Glomerular visceral epithelial cell (primary cell): ENCODE measurements around the gene ESPL1.
A peak's percentile ranks its signal among the peaks of the same experiment; 100 is the strongest.
"Not testable (repeated sequence)": the region's sequence is repeated elsewhere in the genome, so short reads cannot be mapped to it uniquely, and the experiment has no call there.

ENCODE experiments used
- DNase-seq: peaks from one replicate; pipeline ENCODE4 v3.0.0-alpha.2; 2016; ENCODE audit errors: extremely low spot score

The ESPL1 gene

DNA sequence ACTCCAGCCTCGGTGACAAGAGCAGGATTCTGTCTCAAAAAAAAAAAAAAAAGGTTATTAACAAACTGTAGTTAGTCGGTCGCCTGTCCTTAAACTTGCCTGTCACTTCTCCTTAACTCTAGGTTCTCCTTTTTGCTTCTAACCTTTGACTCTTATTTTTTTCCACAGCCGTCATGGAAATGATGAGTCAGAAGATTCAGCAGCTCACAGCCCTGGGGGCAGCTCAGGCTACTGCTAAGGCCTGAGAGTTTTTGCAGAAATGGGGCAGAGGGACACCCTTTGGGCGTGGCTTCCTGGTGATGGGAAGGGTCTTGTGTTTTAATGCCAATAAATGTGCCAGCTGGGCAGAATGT is 31.0 kb downstream of the ESPL1 start:
- DNase-seq: peak; percentile 24

DNA sequence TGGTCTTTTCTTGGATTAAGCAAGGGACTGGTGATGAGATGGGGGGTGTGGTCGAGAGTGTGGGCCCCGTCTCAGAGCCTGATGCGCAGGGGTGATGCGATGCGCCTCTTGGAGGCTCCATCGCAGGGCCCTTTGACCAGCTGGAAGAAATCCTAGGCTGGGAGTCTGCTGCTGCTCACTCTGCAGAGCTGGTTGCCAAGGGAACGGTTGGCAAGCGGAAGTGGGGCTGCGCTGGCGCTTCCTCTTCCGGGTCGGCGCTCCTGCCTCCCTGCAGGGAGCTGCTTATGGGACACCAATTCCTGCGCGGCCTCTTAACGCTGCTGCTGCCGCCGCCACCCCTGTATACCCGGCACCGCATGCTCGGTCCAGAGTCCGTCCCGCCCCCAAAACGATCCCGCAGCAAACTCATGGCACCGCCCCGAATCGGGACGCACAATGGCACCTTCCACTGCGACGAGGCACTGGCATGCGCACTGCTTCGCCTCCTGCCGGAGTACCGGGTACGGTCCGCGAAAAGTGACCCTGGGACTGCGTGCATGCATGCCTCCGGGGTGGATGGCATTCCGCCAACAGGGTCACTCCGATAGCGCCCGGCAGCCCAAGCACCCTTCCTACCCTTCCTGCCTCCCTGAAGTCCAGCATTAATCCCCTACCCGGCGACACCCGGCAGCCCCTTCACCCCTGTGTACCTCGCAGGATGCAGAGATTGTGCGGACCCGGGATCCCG is 31.5 kb downstream of the ESPL1 start, which contains the start of gene MYG1:
Gene MYG1 (plus strand): TSS at position 242 of the 727 bp plus-strand sequence. CDS start 43 bp downstream, at position 285.
- DNase-seq: peak; percentile 88

GRCh38 chr12:53300187-53300586 is 32.1 kb downstream of the ESPL1 start:
- DNase-seq: peak; percentile 15

- no peak for DNase-seq
Observed at GRCh38 chr12:53302903-53303302, 34.8 kb downstream of the ESPL1 start.

GRCh38 chr12:53306826-53307225 is 38.7 kb downstream of the ESPL1 start:
- no peak for DNase-seq

DNA sequence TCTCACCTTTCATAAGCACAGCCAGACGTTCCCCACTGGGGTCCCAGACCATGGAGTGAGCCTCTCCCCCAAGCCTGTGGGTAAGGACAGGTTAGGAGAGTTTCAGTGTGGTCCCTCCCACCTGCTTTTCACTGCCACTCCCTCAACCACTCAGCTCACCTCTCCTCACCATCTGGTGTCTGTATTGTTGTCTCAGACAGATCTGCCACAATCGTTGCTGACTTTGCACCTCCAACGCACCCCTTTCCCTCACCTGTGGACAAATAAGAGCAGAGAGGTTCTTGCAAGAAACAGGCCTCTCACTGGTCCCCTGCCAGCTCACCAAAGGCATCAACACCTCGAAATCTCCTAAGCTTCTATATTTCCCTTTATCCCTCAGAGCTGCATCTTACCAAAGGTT is 40.2 kb downstream of the ESPL1 start:
- no peak for DNase-seq

- no peak for DNase-seq
Observed at GRCh38 chr12:53313996-53314395, 45.9 kb downstream of the ESPL1 start.

GRCh38 chr12:53320352-53321195 is 52.5 kb downstream of the ESPL1 start:
- no peak for DNase-seq

DNA sequence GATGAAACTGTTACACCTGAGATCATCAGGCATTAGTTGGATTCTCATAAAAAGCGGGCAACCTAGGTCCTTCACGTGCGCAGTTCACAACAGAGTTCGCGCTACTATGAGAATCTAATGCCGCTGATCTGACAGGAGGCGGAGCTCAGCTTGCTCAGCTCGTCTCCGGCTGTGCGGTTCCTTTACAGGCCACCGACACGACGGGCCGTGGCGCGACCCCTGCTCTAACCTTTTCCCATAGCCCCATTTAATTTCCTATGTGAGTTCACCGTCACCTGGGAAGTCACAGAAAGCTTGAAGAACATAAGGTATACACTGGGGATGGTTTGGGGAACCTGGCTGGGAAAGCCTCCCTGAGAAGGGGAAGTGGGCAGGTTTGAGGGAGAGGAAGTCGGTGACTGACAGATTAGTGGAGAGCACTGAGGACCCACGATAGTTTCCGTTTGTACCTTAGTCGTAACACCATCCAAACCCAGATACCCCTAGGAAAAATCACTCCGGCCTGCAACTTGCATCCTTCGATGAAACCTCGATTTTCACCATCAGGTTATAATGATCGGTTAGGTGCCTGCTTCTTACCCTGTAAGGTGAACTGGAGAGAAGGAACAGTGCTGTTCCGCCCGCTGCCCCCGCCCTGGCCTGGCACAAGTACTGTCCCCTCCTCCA is 56.1 kb downstream of the ESPL1 start:
- DNase-seq: no peak

- peak; percentile 90 for DNase-seq
Observed at GRCh38 chr12:53324779-53325510, 56.8 kb downstream of the ESPL1 start.

GRCh38 chr12:53325511-53326061 is 57.5 kb downstream of the ESPL1 start:
- DNase-seq: no peak

- DNase-seq: no peak
Observed at GRCh38 chr12:53326460-53327185, 58.5 kb downstream of the ESPL1 start.

DNA sequence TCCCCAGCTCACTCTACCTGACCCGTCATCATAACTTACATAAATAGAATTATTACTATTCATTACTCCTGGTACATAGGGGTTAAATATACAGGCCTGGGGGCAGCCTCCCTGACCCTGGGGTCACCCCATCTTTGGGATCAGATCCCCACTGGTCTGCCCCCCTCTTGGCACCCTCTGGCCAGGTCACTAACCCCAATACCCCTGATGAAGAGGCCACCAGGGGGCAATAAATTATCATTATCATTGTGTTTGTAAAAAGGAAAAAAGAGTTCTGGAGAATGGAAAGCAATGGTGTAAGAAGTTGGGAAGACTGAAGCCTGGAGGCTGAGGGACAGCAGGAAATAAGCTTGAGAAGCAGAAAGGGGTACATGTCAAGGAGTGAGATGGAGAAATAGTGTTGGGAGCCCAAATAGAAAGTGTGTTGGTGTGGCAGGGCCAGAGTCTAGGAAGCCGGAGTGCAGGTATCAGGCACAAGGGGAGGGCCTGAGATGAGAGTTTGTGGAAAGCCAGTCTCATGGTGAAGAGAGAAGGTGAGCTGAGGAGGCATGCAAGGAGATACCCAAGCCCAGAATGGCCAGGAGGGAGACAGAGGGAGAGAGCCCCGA is 59.4 kb downstream of the ESPL1 start:
- DNase-seq: peak; percentile 27

GRCh38 chr12:53328043-53328435 is 59.9 kb downstream of the ESPL1 start:
- DNase-seq: no peak

GRCh38 chr12:53330671-53331070 is 62.6 kb downstream of the ESPL1 start:
- no peak for DNase-seq

- DNase-seq: not testable (repeated sequence)
Observed at GRCh38 chr12:53332339-53332738, 64.2 kb downstream of the ESPL1 start.

GRCh38 chr12:53332744-53333143 is 64.6 kb downstream of the ESPL1 start:
- no peak for DNase-seq

- no peak for DNase-seq
Observed at GRCh38 chr12:53333289-53333688, 65.2 kb downstream of the ESPL1 start.

DNA sequence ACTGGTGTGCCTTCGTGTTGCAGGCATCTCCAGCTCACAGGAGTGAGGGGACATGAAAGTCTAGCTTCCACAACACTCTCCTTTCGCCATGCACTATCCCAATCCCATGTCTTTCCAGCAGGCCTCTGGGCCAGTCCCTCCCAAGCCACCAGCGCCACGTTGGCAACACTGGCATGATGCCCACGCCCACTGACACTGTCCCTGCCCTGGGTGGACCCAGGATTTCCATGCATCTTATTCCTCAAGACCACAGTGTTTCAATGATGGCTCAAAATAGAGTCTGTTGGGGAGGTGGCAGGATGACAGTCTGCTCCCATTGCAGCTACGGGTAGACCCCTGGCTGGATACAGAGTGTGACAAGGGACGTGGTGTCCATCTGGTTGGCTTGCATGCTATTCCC is 65.7 kb downstream of the ESPL1 start:
- DNase-seq: no peak

DNA sequence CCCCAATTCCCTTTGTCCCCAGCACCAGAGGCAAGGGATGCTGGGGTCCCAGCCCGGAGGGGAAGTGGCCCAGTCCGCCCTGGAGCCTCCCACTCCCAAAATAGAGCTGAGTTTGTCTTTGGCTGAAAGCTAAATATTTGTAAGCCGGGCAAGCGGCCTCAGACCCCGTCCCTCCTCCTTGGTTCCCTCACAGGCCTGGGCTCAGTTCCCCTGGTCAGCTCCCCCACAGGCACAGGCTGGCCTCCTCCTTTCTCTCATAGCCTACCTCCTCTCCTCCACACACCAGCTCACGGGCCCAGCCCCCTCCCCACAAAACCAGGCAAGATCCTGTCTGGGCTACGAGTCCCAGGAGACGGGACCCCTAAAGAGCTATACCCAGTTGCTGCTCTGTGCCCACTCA is 66.7 kb downstream of the ESPL1 start:
- no peak for DNase-seq
